ENCODE data around the gene SLC5A7. TPM values are rescaled to one million over a fixed set of nuclear protein-coding genes. Genes with fewer than 3 reads are reported as not detected.

Gene SLC5A7
- total RNA-seq, 1 donor from 2014 or later: not detected

DNA sequence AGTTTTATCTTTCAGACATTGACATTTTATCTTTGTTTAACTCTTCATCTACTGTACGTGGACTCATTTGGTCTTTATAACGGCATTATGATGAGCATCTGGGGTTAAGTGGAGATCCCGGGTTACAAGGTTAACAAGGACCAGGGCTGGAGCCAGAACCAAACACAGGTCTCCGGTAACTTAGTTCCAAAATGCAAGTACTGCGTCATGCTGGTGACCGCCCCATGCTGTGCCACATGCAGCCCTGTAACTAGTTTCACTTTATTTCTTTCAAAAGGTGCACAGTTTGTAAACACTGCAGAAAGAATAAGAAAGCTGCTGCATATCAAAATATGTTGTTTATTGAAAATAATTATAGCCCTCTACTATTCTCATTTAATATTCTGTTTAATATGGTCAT lies 3.1 kb downstream of the SLC5A7 start:
- intact Hi-C loops (cut with DNase I): no loop called here
- H3K36me3 ChIP-seq: no peaks in the 10 kb centered on the region
- H3K9me3 ChIP-seq: no peaks in the 10 kb centered on the region
- no peak overlapping the region for H3K27ac ChIP-seq
- DNase-seq (ENCODE audit: low spot score in 2 of 2): no peak
- no peaks in the 10 kb centered on the region for H3K27me3 ChIP-seq
- no peak overlapping the region for H3K4me3 ChIP-seq
- TF ChIP-seq, protein P1, sequence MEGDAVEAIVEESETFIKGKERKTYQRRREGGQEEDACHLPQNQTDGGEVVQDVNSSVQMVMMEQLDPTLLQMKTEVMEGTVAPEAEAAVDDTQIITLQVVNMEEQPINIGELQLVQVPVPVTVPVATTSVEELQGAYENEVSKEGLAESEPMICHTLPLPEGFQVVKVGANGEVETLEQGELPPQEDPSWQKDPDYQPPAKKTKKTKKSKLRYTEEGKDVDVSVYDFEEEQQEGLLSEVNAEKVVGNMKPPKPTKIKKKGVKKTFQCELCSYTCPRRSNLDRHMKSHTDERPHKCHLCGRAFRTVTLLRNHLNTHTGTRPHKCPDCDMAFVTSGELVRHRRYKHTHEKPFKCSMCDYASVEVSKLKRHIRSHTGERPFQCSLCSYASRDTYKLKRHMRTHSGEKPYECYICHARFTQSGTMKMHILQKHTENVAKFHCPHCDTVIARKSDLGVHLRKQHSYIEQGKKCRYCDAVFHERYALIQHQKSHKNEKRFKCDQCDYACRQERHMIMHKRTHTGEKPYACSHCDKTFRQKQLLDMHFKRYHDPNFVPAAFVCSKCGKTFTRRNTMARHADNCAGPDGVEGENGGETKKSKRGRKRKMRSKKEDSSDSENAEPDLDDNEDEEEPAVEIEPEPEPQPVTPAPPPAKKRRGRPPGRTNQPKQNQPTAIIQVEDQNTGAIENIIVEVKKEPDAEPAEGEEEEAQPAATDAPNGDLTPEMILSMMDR (IDR thresholded peaks at IDR 0.05): no peak
- no peaks in the 10 kb centered on the region for H3K4me1 ChIP-seq

DNA sequence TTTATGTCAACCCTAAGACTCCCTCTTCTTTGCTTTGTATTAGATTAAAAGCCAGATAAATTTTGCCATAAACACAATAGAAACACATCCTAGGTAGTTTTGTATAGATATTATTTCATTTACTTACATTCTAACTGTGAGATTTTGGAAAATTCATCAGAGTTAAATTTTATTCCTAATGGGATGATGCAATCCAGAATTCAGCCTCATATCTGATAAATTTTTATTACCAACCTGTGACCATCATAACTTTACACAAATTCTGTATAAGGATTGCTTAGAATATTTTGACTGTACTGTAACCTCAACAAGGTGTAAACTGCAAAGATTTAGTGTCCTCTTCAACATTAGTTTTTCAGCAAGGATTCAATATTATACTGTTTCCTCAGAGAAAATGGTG lies 4.4 kb downstream of the SLC5A7 start:
- TF ChIP-seq, protein P1 (IDR thresholded peaks at IDR 0.05): no peak

DNA sequence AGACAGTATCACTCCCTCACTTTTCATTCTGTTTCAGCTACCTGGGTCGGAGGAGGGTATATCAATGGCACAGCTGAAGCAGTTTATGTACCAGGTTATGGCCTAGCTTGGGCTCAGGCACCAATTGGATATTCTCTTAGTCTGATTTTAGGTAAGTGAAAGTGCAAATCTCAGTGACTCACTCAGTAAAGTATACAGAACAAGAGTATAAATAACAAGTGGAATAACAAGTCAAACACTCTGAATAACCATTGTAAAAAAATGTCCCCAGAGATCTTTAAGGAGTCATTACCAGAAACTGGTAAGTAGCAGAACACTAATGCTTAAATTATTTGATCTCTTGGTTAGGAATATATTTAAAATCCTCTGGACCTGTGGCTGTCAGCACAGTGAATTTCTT lies 5.7 kb downstream of the SLC5A7 start:
- Histone ChIP-seq H3K4me3 (no peak overlapping the region), H3K27ac (no peak overlapping the region), H3K27me3 (no peaks in the 10 kb centered on the region), H3K4me1 (no peaks in the 10 kb centered on the region), H3K9me3 (no peaks in the 10 kb centered on the region), H3K36me3 (no peaks in the 10 kb centered on the region)
- TF ChIP-seq, protein P1 (IDR thresholded peaks at IDR 0.05): no peak
- intact Hi-C loops (cut with DNase I): no loop called here
- DNase-seq (ENCODE audit: low spot score in 2 of 2): no peak

More for the DNA sequence above, 4.4 kb downstream of the SLC5A7 start:
- Histone ChIP-seq H3K27ac (no peak overlapping the region), H3K4me1 (no peaks in the 10 kb centered on the region), H3K27me3 (no peaks in the 10 kb centered on the region), H3K36me3 (no peaks in the 10 kb centered on the region), H3K4me3 (no peak overlapping the region), H3K9me3 (no peaks in the 10 kb centered on the region)
- no peak for DNase-seq (ENCODE audit: low spot score in 2 of 2)
- intact Hi-C loops (cut with DNase I): no loop called here

DNA sequence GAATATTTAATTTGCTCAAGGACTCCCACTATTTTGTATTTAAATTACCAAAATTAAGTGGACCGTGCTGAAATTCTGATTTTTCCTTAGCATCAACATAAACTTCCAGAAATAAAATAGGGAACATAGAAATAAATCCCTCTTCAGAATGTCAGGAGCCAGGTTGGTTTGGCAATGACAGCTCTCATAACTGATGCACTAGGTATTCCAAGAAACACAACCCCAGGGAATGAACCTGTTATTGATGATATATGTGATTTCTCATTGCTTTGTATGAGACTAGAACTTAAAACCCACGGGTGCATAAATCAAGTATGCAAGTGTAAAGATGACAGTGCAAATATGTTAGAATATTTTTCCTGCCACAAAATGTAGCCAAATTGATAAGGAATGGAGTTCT lies 12.8 kb downstream of the SLC5A7 start:
- intact Hi-C loops (cut with DNase I): no loop called here
- no peaks in the 10 kb centered on the region for H3K9me3 ChIP-seq
- no peak overlapping the region for H3K27ac ChIP-seq
- no peak overlapping the region for H3K4me3 ChIP-seq
- DNase-seq (ENCODE audit: low spot score in 2 of 2): no peak
- H3K27me3 ChIP-seq: no peaks in the 10 kb centered on the region
- no peaks in the 10 kb centered on the region for H3K36me3 ChIP-seq
- TF ChIP-seq, protein P1 (IDR thresholded peaks at IDR 0.05): no peak
- no peaks in the 10 kb centered on the region for H3K4me1 ChIP-seq

DNA sequence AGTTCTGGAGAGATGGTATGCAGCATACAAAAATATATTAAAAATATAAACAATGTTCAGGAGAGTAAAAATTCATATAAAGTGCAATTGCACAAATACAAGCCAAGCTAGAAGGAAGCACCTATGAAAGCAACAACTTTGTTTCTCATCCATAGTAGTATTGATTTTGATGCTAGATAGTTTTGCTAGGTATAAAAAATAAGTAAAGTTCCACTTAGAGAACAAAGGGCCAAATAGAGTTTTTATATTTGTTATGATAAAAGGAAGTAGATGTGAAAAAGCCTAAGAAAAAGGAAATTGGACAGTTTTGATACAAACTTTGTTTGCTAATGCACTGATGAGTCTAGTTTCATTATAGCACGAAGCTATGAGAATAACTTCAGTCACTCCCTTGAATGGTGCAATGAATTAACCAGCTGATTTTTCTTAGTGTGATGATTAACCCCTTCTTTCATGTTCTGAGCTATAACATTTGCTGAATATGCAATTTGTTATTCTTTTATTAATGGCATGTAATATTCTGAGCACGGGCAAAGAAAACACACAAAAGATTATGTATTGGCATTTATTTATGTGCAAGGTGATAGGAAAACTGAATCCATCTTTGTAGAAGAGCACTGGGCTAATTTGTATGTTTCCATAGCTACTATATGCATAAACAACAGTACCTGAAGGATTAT lies 24.7 kb downstream of the SLC5A7 start:
- H3K27me3 ChIP-seq: no peaks in the 10 kb centered on the region
- TF ChIP-seq, protein P1 (IDR thresholded peaks at IDR 0.05): no peak
- H3K27ac ChIP-seq: no peak overlapping the region
- no peak overlapping the region for H3K4me3 ChIP-seq
- H3K36me3 ChIP-seq: no peaks in the 10 kb centered on the region
- H3K9me3 ChIP-seq: peaks cover 10 to 22% of the 10 kb centered on the region in 2 donors
- intact Hi-C loops (cut with DNase I): no loop called here
- H3K4me1 ChIP-seq: no peaks in the 10 kb centered on the region
- DNase-seq (ENCODE audit: low spot score in 2 of 2): no peak

DNA sequence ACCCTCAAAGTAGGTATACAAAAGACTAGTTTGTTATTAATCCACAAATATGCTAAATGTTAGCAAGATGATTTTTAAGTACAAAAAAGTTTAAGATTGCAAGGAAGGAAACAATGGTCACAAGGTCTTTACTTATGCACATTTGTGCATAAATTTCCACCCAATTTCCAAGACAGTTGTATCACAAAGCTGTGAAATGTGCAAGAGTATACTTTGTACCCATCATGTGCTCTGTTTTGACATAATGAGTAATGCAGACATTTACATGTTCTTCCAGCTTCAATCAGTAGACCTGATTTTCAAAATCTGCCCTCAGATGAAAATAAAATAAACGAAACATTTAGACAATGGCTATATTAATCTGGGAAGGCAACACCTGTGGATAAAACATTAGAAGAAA lies 27.0 kb downstream of the SLC5A7 start:
- DNase-seq (ENCODE audit: low spot score in 2 of 2): no peak
- intact Hi-C loops (cut with DNase I): no loop called here
- H3K4me1 ChIP-seq: no peaks in the 10 kb centered on the region
- TF ChIP-seq, protein P1 (IDR thresholded peaks at IDR 0.05): no peak
- H3K36me3 ChIP-seq: no peaks in the 10 kb centered on the region
- H3K9me3 ChIP-seq: peaks cover 10 to 22% of the 10 kb centered on the region in 2 donors
- H3K27ac ChIP-seq: no peak overlapping the region
- H3K4me3 ChIP-seq: no peak overlapping the region
- no peaks in the 10 kb centered on the region for H3K27me3 ChIP-seq

Data from ascending aorta (tissue), 2 donors.